AG10803 (cell line): ENCODE results near the gene C12orf75.

ENCODE experiments used
- DNase-seq: peaks from one replicate; pipeline ENCODE4 v3.0.0; 2010; ENCODE audit warnings: low read depth
- H3K4me3 ChIP-seq: 2 replicates; pipeline ENCODE4 v1.5.1; 2011; ENCODE audit warnings: mild to moderate bottlenecking, low read length, control low read depth
- TF ChIP-seq, protein P1 (sequence below): conservative IDR thresholded peaks from 2 replicates; pipeline ENCODE4 v1.5.1; 2011; ENCODE audit warnings: mild to moderate bottlenecking, low read length, control low read depth, inconsistent platforms

C12orf75 gene

DNA sequence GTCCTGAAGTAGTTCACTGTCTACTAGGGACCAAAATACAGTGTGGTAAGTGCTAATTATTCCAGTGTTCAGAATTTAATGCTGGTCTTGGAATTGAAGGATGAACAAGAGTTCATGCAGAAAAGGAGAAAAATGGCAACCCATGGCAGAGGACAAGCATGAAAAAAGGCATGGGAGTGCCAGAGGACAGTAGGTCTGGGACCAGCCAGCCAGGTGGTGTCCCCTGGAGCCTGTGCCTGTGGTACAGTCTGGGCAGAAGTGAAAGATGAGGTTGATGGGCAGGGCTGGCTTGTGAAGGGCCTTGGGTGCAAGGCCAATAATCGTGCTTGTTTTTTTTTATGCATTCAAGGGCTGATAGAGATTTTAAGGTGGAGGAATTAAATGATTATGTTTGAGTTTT lies 21.0 kb downstream of the C12orf75 start:
- H3K4me3 ChIP-seq, result no peak overlapping the region
- TF ChIP-seq, protein P1, sequence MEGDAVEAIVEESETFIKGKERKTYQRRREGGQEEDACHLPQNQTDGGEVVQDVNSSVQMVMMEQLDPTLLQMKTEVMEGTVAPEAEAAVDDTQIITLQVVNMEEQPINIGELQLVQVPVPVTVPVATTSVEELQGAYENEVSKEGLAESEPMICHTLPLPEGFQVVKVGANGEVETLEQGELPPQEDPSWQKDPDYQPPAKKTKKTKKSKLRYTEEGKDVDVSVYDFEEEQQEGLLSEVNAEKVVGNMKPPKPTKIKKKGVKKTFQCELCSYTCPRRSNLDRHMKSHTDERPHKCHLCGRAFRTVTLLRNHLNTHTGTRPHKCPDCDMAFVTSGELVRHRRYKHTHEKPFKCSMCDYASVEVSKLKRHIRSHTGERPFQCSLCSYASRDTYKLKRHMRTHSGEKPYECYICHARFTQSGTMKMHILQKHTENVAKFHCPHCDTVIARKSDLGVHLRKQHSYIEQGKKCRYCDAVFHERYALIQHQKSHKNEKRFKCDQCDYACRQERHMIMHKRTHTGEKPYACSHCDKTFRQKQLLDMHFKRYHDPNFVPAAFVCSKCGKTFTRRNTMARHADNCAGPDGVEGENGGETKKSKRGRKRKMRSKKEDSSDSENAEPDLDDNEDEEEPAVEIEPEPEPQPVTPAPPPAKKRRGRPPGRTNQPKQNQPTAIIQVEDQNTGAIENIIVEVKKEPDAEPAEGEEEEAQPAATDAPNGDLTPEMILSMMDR, result no peak
- no peak for DNase-seq

DNA sequence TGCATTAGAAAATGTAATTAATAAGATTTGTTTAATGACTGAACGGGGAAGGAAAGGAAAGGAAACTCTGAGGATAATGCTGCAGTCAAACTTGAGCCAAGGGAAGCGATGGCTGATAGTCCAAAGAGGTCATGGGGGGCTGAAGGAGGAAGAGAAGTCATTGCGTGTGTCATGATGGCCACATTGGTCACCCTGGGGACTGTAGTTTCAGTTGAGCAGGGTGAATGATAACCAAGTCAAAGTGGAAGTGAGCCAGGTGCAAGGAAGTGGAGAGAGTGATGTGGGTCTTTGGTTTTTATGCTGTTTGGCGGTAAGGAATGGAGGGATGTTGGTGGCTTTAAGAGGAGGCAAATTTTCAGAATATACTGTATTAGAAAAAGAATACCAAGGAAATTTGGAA lies 21.6 kb downstream of the C12orf75 start:
- TF ChIP-seq, protein P1, result no peak
- no peak for DNase-seq
- H3K4me3 ChIP-seq, result no peak overlapping the region

DNA sequence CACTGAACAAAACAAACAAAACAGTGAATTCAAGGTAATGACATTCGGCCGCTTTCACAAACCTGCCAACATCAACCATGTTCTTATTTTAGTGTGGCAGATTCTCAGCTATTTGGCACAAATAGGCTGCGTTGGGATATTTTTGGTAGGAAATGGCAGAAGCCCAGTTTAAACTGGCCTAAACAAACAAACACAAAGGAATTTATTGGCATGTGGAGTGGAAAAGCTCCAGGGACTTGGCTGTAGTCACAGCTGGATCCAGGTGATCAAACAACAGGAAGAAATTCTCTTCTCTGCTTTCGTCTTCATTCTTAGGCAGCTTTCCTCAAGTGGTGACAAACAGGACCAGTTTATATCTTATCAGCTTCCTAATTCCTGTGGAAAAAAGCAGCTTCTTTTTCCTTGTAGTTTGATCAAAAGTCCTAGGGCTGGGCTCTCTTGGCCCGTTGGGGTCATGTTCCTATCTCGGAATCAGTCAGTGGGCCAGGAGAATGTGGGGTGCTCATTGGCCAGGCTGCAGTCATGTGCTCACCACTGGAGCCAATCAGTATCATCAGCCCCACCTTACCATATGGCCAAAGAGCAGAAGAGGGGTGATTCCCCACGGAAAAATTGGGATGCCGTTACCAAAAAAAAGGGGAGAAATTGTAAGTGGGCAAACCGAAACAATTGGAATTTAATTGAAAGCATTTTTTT lies 22.6 kb downstream of the C12orf75 start:
- DNase-seq, result peak; percentile 55
- TF ChIP-seq, protein P1, result no peak
- no peak overlapping the region for H3K4me3 ChIP-seq

- peak; percentile 70 for DNase-seq
- TF ChIP-seq, protein P1, result no peak
- H3K4me3 ChIP-seq, result no peak overlapping the region
Observed at GRCh38 chr12:105355752-105356151, 25.3 kb downstream of the C12orf75 start.

DNA sequence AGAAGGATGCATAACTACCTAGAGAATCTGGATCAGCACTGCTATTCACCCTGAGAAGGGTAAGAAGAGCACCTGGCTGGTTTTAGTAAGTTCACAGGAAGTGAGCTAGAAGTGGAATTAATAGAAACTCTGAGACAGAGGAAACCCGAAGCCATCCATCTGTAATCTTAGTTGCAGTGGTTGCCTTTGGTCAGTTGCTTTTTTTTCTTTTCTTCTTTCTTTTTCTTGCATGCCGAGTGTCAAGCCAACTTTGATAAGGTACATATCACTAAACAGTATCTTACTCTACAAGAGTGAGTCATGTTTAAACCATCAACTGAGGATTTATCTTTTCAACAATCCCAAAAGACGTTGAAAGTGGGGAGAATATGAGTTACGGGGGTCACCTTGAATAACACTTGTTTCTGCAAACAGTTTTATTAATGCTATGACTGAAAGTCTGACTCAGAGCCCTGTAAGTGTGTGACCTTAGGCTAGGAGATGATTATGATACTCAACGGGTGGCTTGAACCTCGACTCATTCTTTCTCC lies 26.7 kb downstream of the C12orf75 start:
- DNase-seq, result no peak
- TF ChIP-seq, protein P1, result no peak
- H3K4me3 ChIP-seq, result no peak overlapping the region

DNA sequence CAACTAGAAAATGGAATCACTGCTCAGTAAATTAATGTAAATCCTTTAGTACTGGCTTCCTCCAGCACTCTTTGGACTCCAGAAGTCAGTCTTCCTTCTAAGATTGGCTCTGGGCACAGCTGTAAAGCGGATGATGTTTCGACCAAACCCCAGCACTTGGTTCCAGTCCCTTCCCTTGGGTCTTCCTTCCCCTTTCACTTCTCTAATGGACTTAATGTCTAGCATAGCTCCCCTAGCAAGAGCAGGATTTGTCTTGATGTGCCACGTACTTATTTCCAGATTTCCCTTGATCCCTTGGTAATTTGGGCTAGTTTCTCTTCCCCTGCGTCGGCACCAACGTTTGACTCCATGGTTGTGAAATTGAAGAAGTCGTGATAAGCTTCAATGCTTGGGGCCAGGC lies 28.3 kb downstream of the C12orf75 start:
- DNase-seq, result no peak
- TF ChIP-seq, protein P1, result no peak
- no peak overlapping the region for H3K4me3 ChIP-seq

GRCh38 chr12:105359856-105360255 lies 29.4 kb downstream of the C12orf75 start:
- TF ChIP-seq, protein P1, result no peak
- no peak for DNase-seq
- H3K4me3 ChIP-seq, result no peak overlapping the region
